ENCODE data around the gene KLF11.

The KLF11 gene

GRCh38 chr2:10043256-10043905, at the start of gene KLF11:
KLF11 (plus strand) TSS chr2:10043550; CDS start chr2:10043717, 167 bp downstream.
- Mint-ChIP-seq H3K4me3 (peak within 1 kb of the TSS; percentile 87 to 89), H3K27ac (peak within 1 kb of the TSS; percentile 94), H3K4me1 (peaks cover 19 to 27% of the 10 kb centered on the region in 2 donors), H3K36me3 (peaks cover 0 to 2% of the 10 kb centered on the region in 2 donors), H3K27me3 (no peaks in the 10 kb centered on the region), H3K9me3 (no peaks in the 10 kb centered on the region)
- peak; percentile 63 for DNase-seq
- peak; percentile 82 to 83 for ATAC-seq (replicated peaks)

- ATAC-seq (replicated peaks): no peak
- H3K36me3 Mint-ChIP-seq: no peaks in the 10 kb centered on the region
- H3K4me3 Mint-ChIP-seq: no peak overlapping the region
- peaks cover 0 to 6% of the 10 kb centered on the region in 2 donors for H3K4me1 Mint-ChIP-seq
- peaks cover 11 to 12% of the 10 kb centered on the region in 2 donors for H3K27me3 Mint-ChIP-seq
- no peak overlapping the region for H3K27ac Mint-ChIP-seq
- H3K9me3 Mint-ChIP-seq: no peaks in the 10 kb centered on the region
- DNase-seq: no peak
Measured at GRCh38 chr2:9994462-9994861, 48.9 kb upstream of the KLF11 start.

- ATAC-seq (replicated peaks) (no peak), DNase-seq (no peak)
- H3K4me3 Mint-ChIP-seq: no peak overlapping the region
- no peak overlapping the region for H3K27ac Mint-ChIP-seq
- H3K4me1 Mint-ChIP-seq: peaks cover 0 to 6% of the 10 kb centered on the region in 2 donors
- no peaks in the 10 kb centered on the region for H3K36me3 Mint-ChIP-seq
- H3K9me3 Mint-ChIP-seq: no peaks in the 10 kb centered on the region
- peaks cover 11 to 12% of the 10 kb centered on the region in 2 donors for H3K27me3 Mint-ChIP-seq
Measured at GRCh38 chr2:9995059-9995458, 48.3 kb upstream of the KLF11 start.

- DNase-seq: no peak
- H3K9me3 Mint-ChIP-seq: no peaks in the 10 kb centered on the region
- H3K4me3 Mint-ChIP-seq: no peak overlapping the region
- H3K27ac Mint-ChIP-seq: no peak overlapping the region
- peaks cover 11 to 12% of the 10 kb centered on the region in 2 donors for H3K27me3 Mint-ChIP-seq
- no peaks in the 10 kb centered on the region for H3K36me3 Mint-ChIP-seq
- ATAC-seq (replicated peaks): no peak
- H3K4me1 Mint-ChIP-seq: peaks cover 0 to 6% of the 10 kb centered on the region in 2 donors
Measured at GRCh38 chr2:9996321-9996720, 47.0 kb upstream of the KLF11 start.

DNA sequence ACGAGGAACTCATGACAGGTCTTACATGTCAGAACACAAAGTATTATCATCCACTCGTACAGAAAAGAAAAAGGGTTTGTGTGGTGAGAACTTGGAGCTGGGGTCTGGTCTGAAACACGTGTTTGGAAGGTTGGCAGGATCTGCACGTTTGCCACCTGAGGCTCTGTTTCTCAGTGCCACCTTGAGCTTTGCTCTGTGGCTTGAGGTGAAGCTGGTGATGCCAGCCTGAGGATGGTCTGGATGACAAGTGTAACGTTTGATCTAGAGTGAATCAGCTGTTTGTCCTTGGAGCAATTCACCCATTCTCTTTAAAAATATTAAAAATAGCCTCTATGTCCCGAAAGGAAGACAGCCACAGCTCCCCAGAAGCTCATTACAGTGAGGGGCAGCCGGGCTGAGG, 45.4 kb upstream of the KLF11 start:
- Mint-ChIP-seq H3K9me3 (no peaks in the 10 kb centered on the region), H3K36me3 (no peaks in the 10 kb centered on the region), H3K27ac (peak overlapping the region; percentile 47), H3K4me1 (no peaks in the 10 kb centered on the region), H3K4me3 (no peak overlapping the region), H3K27me3 (peaks cover 11 to 12% of the 10 kb centered on the region in 2 donors)
- ATAC-seq (replicated peaks): no peak
- no peak for DNase-seq

DNA sequence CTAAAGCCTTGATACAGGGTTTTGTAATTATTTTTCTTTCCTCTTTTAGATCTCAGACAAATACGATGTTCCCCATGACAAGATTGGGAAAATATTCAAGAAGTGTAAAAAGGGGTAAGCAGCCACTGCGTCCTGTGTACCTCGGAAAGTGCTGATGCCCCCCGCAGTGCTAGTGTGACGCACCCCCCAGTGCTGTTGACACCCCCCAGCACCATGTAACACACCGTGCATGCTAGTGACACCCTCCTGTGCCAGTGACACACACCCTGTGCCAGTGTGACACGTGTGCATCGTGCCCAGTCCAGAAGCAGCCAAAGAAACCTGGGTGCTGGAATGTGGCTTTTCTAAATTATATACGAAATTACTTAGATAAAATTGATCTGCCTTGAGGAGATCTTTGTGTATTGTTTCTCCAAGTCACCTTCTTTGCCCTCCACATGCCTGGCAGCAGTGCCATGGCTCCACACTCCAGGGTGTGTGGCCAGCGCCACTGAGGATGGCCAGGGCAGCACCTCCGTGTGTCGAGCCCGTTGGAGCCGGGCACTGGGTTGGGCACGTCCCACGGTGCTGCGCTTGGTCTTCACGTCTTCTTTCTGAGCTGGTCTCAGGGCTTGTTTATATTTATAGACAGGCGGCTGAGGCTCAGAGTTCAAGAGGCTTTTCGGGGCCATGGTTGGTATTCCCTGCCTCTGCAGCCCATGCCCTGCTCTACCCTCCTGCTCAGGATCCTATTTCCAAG, 44.3 kb upstream of the KLF11 start:
- Mint-ChIP-seq H3K27ac (no peak overlapping the region), H3K4me1 (no peaks in the 10 kb centered on the region), H3K9me3 (no peaks in the 10 kb centered on the region), H3K27me3 (peaks cover 11 to 12% of the 10 kb centered on the region in 2 donors), H3K36me3 (no peaks in the 10 kb centered on the region), H3K4me3 (no peak overlapping the region)
- ATAC-seq (replicated peaks) (no peak), DNase-seq (no peak)

DNA sequence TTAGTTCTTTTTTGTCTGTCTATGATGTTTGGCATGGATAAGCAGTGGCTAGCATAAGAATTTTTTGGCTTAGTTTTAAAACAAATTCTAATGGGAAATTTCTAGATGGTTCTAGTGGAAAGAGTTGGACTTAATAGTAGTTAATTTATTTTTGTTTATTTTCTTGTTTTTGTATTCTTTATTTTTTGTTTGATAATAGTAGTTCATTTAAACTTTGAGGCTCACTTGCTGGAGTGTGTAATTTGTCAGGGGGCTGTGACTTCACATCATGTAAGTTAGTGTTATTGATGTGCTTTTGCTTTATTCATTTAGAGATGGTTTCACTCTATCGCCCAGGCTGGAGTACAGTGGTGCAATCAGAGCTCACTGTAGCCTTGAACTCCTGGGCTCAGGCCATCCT, 43.7 kb upstream of the KLF11 start:
- Mint-ChIP-seq H3K4me1 (no peaks in the 10 kb centered on the region), H3K9me3 (no peaks in the 10 kb centered on the region), H3K27me3 (peaks cover 9 to 17% of the 10 kb centered on the region in 2 donors), H3K36me3 (no peaks in the 10 kb centered on the region), H3K27ac (no peak overlapping the region), H3K4me3 (no peak overlapping the region)
- DNase-seq (no peak), ATAC-seq (replicated peaks) (no peak)

DNA sequence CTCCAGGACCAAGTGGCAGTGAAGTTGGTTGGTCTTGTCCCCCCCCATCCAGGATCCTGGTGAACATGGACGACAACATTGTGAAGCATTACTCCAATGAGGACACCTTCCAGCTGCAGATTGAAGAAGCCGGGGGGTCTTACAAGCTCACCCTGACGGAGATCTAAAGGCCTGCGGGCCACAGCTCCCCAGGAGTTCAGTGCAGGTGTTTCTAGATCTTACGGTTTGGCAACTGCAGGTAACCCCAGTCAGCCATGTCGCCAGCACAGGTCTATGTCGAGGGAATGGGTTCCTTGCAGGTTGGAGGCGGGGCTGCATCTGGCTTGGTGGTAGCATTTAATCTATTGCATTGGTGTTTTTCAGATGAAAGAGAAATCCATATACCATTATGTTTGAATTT, 42.8 kb upstream of the KLF11 start:
- H3K9me3 Mint-ChIP-seq: no peaks in the 10 kb centered on the region
- ATAC-seq (replicated peaks) (no peak), DNase-seq (no peak)
- H3K27me3 Mint-ChIP-seq: peaks cover 5 to 21% of the 10 kb centered on the region in 2 donors
- no peak overlapping the region for H3K4me3 Mint-ChIP-seq
- no peak overlapping the region for H3K27ac Mint-ChIP-seq
- no peaks in the 10 kb centered on the region for H3K4me1 Mint-ChIP-seq
- H3K36me3 Mint-ChIP-seq: no peaks in the 10 kb centered on the region

GRCh38 chr2:10001586-10001985, 41.8 kb upstream of the KLF11 start:
- Mint-ChIP-seq H3K27ac (no peak overlapping the region), H3K4me1 (no peaks in the 10 kb centered on the region)
- no peak for ATAC-seq (replicated peaks)

DNA sequence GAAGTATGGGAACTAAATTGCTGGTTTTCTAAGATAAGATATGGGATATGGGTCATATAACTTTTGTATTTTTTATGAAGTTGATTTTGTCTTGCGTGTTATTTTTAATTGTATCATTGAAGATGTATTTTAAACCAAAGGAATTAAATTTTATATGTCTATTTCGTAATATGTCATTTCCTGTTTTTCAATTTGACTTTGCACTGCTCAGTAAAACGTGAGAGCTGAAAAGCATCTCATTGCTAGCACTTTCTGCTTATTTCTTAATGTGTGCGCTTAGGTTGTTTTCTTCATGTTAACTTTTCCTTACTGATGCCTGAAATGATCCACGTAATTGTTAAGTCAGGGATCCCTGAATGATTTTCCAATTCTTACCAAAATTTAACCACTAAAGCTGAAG, 41.2 kb upstream of the KLF11 start:
- ATAC-seq (replicated peaks): no peak
- Mint-ChIP-seq H3K9me3 (no peaks in the 10 kb centered on the region), H3K4me1 (no peaks in the 10 kb centered on the region), H3K27ac (no peak overlapping the region), H3K36me3 (no peaks in the 10 kb centered on the region), H3K27me3 (peaks cover 2 to 26% of the 10 kb centered on the region in 2 donors), H3K4me3 (no peak overlapping the region)
- DNase-seq: no peak

More at GRCh38 chr2:10001586-10001985, 41.8 kb upstream of the KLF11 start:
- Mint-ChIP-seq H3K4me3 (no peak overlapping the region), H3K36me3 (no peaks in the 10 kb centered on the region), H3K9me3 (no peaks in the 10 kb centered on the region), H3K27me3 (peaks cover 0 to 21% of the 10 kb centered on the region in 2 donors)
- no peak for DNase-seq

GRCh38 chr2:10002681-10003080, 40.7 kb upstream of the KLF11 start:
- H3K4me3 Mint-ChIP-seq: no peak overlapping the region
- H3K27ac Mint-ChIP-seq: no peak overlapping the region
- peaks cover 7 to 28% of the 10 kb centered on the region in 2 donors for H3K27me3 Mint-ChIP-seq
- ATAC-seq (replicated peaks) (no peak), DNase-seq (no peak)
- H3K9me3 Mint-ChIP-seq: no peaks in the 10 kb centered on the region
- no peaks in the 10 kb centered on the region for H3K36me3 Mint-ChIP-seq
- H3K4me1 Mint-ChIP-seq: no peaks in the 10 kb centered on the region

- H3K9me3 Mint-ChIP-seq: no peaks in the 10 kb centered on the region
- no peak for ATAC-seq (replicated peaks)
- peaks cover 7 to 33% of the 10 kb centered on the region in 2 donors for H3K27me3 Mint-ChIP-seq
- H3K36me3 Mint-ChIP-seq: no peaks in the 10 kb centered on the region
- no peak for DNase-seq
- H3K4me1 Mint-ChIP-seq: no peaks in the 10 kb centered on the region
- H3K4me3 Mint-ChIP-seq: no peak overlapping the region
- H3K27ac Mint-ChIP-seq: no peak overlapping the region
Measured at GRCh38 chr2:10003206-10004125, 39.9 kb upstream of the KLF11 start.

DNA sequence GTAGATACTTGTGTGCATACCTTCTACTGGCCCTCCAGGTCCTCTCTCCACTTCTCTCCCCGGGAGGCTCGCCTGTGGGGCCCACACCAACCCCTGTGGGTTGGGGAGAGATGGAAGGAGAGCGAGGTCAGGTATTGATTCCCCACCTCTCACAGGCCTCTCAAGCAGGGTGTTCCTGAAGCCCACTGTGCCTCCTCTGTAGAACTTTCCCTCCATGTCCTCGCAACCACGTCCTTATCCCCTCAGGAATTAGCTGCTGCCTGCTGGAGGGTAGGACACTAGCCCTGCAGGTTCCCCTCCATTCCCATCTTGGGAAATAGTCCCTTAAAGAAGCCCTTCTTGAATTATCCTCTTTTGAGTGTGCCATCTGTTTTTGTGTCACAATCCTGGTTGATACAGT, 38.9 kb upstream of the KLF11 start:
- Mint-ChIP-seq H3K4me1 (no peaks in the 10 kb centered on the region), H3K4me3 (no peak overlapping the region), H3K36me3 (no peaks in the 10 kb centered on the region), H3K9me3 (no peaks in the 10 kb centered on the region), H3K27ac (no peak overlapping the region), H3K27me3 (peaks cover 7 to 43% of the 10 kb centered on the region in 2 donors)
- DNase-seq (no peak), ATAC-seq (replicated peaks) (no peak)

GRCh38 chr2:10004836-10005235, 38.5 kb upstream of the KLF11 start:
- no peak for ATAC-seq (replicated peaks)
- no peak overlapping the region for H3K27ac Mint-ChIP-seq
- H3K36me3 Mint-ChIP-seq: no peaks in the 10 kb centered on the region

More at GRCh38 chr2:10004836-10005235, 38.5 kb upstream of the KLF11 start:
- Mint-ChIP-seq H3K4me3 (no peak overlapping the region), H3K4me1 (no peaks in the 10 kb centered on the region), H3K27me3 (peaks cover 7 to 43% of the 10 kb centered on the region in 2 donors), H3K9me3 (no peaks in the 10 kb centered on the region)
- DNase-seq: no peak
